Measurements from ENCODE around the gene GNAI2.
"Not testable (repeated sequence)": the region's sequence is repeated elsewhere in the genome, so short reads cannot be mapped to it uniquely, and the experiment has no call there.

GNAI2 gene

GRCh38 chr3:50205413-50206276 lies 30.4 kb upstream of the GNAI2 start:
- peak; percentile 32 to 46 for DNase-seq

- DNase-seq, result no peak
Measured at GRCh38 chr3:50207359-50208042, 28.5 kb upstream of the GNAI2 start.

GRCh38 chr3:50208677-50209344 lies 27.2 kb upstream of the GNAI2 start:
- DNase-seq, result no peak

GRCh38 chr3:50210176-50210509 lies 25.9 kb upstream of the GNAI2 start:
- no peak for DNase-seq

GRCh38 chr3:50210510-50211367 lies 25.3 kb upstream of the GNAI2 start:
- DNase-seq, result no peak

GRCh38 chr3:50211368-50211717 lies 24.7 kb upstream of the GNAI2 start:
- DNase-seq, result not testable (repeated sequence)

GRCh38 chr3:50211930-50212329 lies 24.1 kb upstream of the GNAI2 start:
- no peak for DNase-seq

- DNase-seq, result no peak
Measured at GRCh38 chr3:50212502-50212901, 23.5 kb upstream of the GNAI2 start.

GRCh38 chr3:50212971-50213370 lies 23.0 kb upstream of the GNAI2 start:
- no peak for DNase-seq

GRCh38 chr3:50213373-50213772 lies 22.6 kb upstream of the GNAI2 start:
- DNase-seq, result no peak

GRCh38 chr3:50214824-50215223 lies 21.2 kb upstream of the GNAI2 start:
- DNase-seq, result no peak

- no peak for DNase-seq
Measured at GRCh38 chr3:50215529-50215928, 20.5 kb upstream of the GNAI2 start.

- no peak for DNase-seq
Measured at GRCh38 chr3:50217681-50218080, 18.3 kb upstream of the GNAI2 start.

GRCh38 chr3:50218448-50218847 lies 17.6 kb upstream of the GNAI2 start:
- DNase-seq, result no peak

GRCh38 chr3:50219285-50219684 lies 16.7 kb upstream of the GNAI2 start:
- DNase-seq, result no peak

- no peak for DNase-seq
Measured at GRCh38 chr3:50220109-50220508, 15.9 kb upstream of the GNAI2 start.

- DNase-seq, result no peak
Measured at GRCh38 chr3:50221051-50221410, 15.0 kb upstream of the GNAI2 start.

GRCh38 chr3:50221411-50222168 lies 14.4 kb upstream of the GNAI2 start:
- no peak for DNase-seq

- no peak for DNase-seq
Measured at GRCh38 chr3:50222169-50222528, 13.9 kb upstream of the GNAI2 start.

- DNase-seq, result no peak
Measured at GRCh38 chr3:50224639-50225038, 11.4 kb upstream of the GNAI2 start.

- peak; percentile 42 to 45 for DNase-seq
Measured at GRCh38 chr3:50226888-50227389, 9.1 kb upstream of the GNAI2 start.
